HCT116 (cell line): ENCODE measurements around the gene STAT6. TPM values are rescaled to one million over a fixed set of nuclear protein-coding genes. Genes with fewer than 3 reads are reported as not detected.

ENCODE experiments used
- ATAC-seq: fragments of 200-7000 bp; cut with Tn5 transposase; 2 replicates; pipeline ENCODE4 v1.9.1; 2020; ENCODE audit warnings: mild to moderate bottlenecking, moderate library complexity
- BruUV-seq: library from RNA; stranded (reverse); fragments of 400-500 nt; replicated peaks from 2 replicates; lab custom pipeline; 2021; lab: Mats Ljungman, UMichigan
- CTCF ChIA-PET: fragments of 300-600 bp; sonication (Branson Sonifier 250); formaldehyde crosslinking; loops from one replicate; lab custom pipeline; 2021; ENCODE audit warnings: antibody characterized with exemption; lab: Charles Lee
- POLR2A ChIA-PET: fragments of 300-600, 350-600 bp; sonication (Branson Sonifier 250); formaldehyde crosslinking; loops from one replicate; lab custom pipeline; 2021; ENCODE audit warnings: antibody characterized with exemption; lab: Charles Lee
- RAD21 ChIA-PET, 2 experiments: fragments of 300-600 bp; sonication (Branson Sonifier 250); formaldehyde crosslinking; loops; one replicate each; lab custom pipeline; 2023; ENCODE audit warnings: low total read pairs in 2 of 2; ENCODE audit not compliant: uncharacterized antibody in 2 of 2, unreplicated experiment in 2 of 2, low non-redundant PET in 1 of 2; lab: Charles Lee
- DNase-seq: peaks from one replicate; pipeline ENCODE4 v3.0.0-alpha.2; 2010; ENCODE audit warnings: low read depth, low spot score
- H2AFZ ChIP-seq: fragments of 200-600 bp; shearing (Covaris generic), sonication (generic); 2 replicates; pipeline ENCODE4 v1.6.1; 2017; ENCODE audit warnings: low read depth, mixed run types, mixed read lengths, antibody characterized with exemption, low read length; ENCODE audit not compliant: poor library complexity, severe bottlenecking
- H3K27ac ChIP-seq: 2 replicates; pipeline ENCODE4 v1.5.1; 2012; ENCODE audit warnings: low read depth, low read length
- H3K27me3 ChIP-seq: fragments of 200-600 bp; sonication (generic); 2 replicates; pipeline ENCODE4 v1.6.1; 2016; ENCODE audit warnings: mixed run types, low read length, mixed read lengths; ENCODE audit not compliant: insufficient read depth
- H3K36me3 ChIP-seq, 2 experiments: fragments of 200-500 bp in 1 of 2; fragments of 200-600 bp in 1 of 2; sonication (Bioruptor generic) in 1 of 2; sonication (generic) in 1 of 2; 2 replicates each; pipeline versions ENCODE4 v1.5.1 to v1.6.1; 2014 to 2016; ENCODE audit warnings: low read length in 2 of 2, inconsistent platforms in 1 of 2, mixed read lengths in 1 of 2, mixed run types in 1 of 2; ENCODE audit not compliant: insufficient read depth in 2 of 2, control insufficient read depth in 1 of 2
- H3K4me1 ChIP-seq, 2 experiments: fragments of 200-600 bp in 1 of 2; sonication (generic) in 1 of 2; 2 replicates each; pipeline versions ENCODE4 v1.5.1 to v1.6.1; 2012 to 2017; ENCODE audit warnings: low read length in 2 of 2, inconsistent platforms in 1 of 2, mild to moderate bottlenecking in 1 of 2, mixed read lengths in 1 of 2, mixed run types in 1 of 2, moderate library complexity in 1 of 2; ENCODE audit not compliant: insufficient read depth in 2 of 2, control insufficient read depth in 1 of 2
- H3K4me2 ChIP-seq: fragments of 200-600 bp; sonication (generic); 2 replicates; pipeline ENCODE4 v1.6.1; 2017; ENCODE audit warnings: mixed run types, low read length, mixed read lengths
- H3K4me3 ChIP-seq, 2 experiments: fragments of 200-600 bp in 1 of 2; sonication (generic) in 1 of 2; replicated peaks in 1 of 2; 2 replicates each; pipeline ENCODE4 v1.5.1; 2011 to 2016; ENCODE audit warnings: low read length in 2 of 2, control low read depth in 1 of 2, low read depth in 1 of 2, mild to moderate bottlenecking in 1 of 2, mixed read lengths in 1 of 2, mixed run types in 1 of 2
- H3K79me2 ChIP-seq: fragments of 200-600 bp; sonication (generic); 2 replicates; pipeline ENCODE4 v1.6.1; 2017; ENCODE audit warnings: mild to moderate bottlenecking, mixed run types, low read length, moderate library complexity, mixed read lengths; ENCODE audit not compliant: insufficient read depth
- H3K9ac ChIP-seq: fragments of 200-600 bp; sonication (generic); 2 replicates; pipeline ENCODE4 v1.6.1; 2016; ENCODE audit warnings: low read length, mixed read lengths
- H3K9me2 ChIP-seq: fragments of 200-600 bp; sonication (generic), shearing (Covaris generic); 2 replicates; pipeline ENCODE4 v1.6.1; 2017; ENCODE audit warnings: mixed run types, mild to moderate bottlenecking, moderate library complexity; ENCODE audit not compliant: insufficient read depth
- H3K9me3 ChIP-seq, 2 experiments: fragments of 200-500 bp in 1 of 2; fragments of 200-600 bp in 1 of 2; sonication (Bioruptor generic) in 1 of 2; sonication (generic) in 1 of 2; 2 replicates each; pipeline ENCODE4 v1.6.1; 2014 to 2017; ENCODE audit warnings: low read length in 2 of 2, mixed read lengths in 2 of 2, inconsistent platforms in 1 of 2, low read depth in 1 of 2, mild to moderate bottlenecking in 1 of 2, mixed run types in 1 of 2, moderate library complexity in 1 of 2; ENCODE audit not compliant: control insufficient read depth in 1 of 2, insufficient read depth in 1 of 2
- H4K20me1 ChIP-seq: fragments of 200-600 bp; sonication (generic), shearing (Covaris generic); 2 replicates; pipeline ENCODE4 v1.6.1; 2017; ENCODE audit warnings: mixed run types, mild to moderate bottlenecking, moderate library complexity; ENCODE audit not compliant: insufficient read depth
- CEBPB ChIP-seq: IDR thresholded peaks from 2 replicates; pipeline ENCODE4 v1.6.1; 2012; ENCODE audit warnings: low read depth
- CTCF ChIP-seq, 3 experiments: fragments of 200-600 bp in 1 of 3; sonication (generic) in 1 of 3; IDR thresholded peaks in 2 of 3; conservative IDR thresholded peaks in 1 of 3; 2 replicates each; pipeline ENCODE4 v1.5.1; 2012 to 2017; ENCODE audit warnings: low read depth in 2 of 3, low read length in 2 of 3, antibody characterized with exemption in 1 of 3, borderline replicate concordance in 1 of 3, control low read depth in 1 of 3, mild to moderate bottlenecking in 1 of 3, mixed read lengths in 1 of 3, mixed run types in 1 of 3, moderate library complexity in 1 of 3; ENCODE audit not compliant: insufficient read depth in 1 of 3
- EGR1 ChIP-seq: IDR thresholded peaks from 2 replicates; pipeline ENCODE4 v1.6.1; 2012; ENCODE audit warnings: low read depth
- ELF1 ChIP-seq: IDR thresholded peaks from 2 replicates; pipeline ENCODE4 v1.6.1; 2012; ENCODE audit warnings: low read depth, borderline replicate concordance
- EZH2phosphoT487 ChIP-seq: fragments of 200-600 bp; IDR thresholded peaks from 2 replicates; pipeline ENCODE4 v1.6.1; 2018; ENCODE audit warnings: antibody characterized with exemption, borderline replicate concordance
- FOSL1 ChIP-seq: IDR thresholded peaks from 2 replicates; pipeline ENCODE4 v1.6.1; 2012; ENCODE audit warnings: low read depth
- RAD21 ChIP-seq: IDR thresholded peaks from 2 replicates; pipeline ENCODE4 v1.6.1; 2012; ENCODE audit warnings: low read depth, mild to moderate bottlenecking
- SIN3A ChIP-seq: IDR thresholded peaks from 2 replicates; pipeline ENCODE4 v1.6.1; 2012; ENCODE audit warnings: low read depth
- SP1 ChIP-seq: IDR thresholded peaks from 2 replicates; pipeline ENCODE4 v1.6.1; 2012; ENCODE audit warnings: low read depth
- TCF7L2 ChIP-seq: IDR thresholded peaks from 2 replicates; pipeline ENCODE4 v1.7.0; 2011; ENCODE audit warnings: borderline replicate concordance, inconsistent platforms; ENCODE audit not compliant: insufficient read depth, insufficient read length; ENCODE audit errors: extremely low read depth
- YY1 ChIP-seq: IDR thresholded peaks from 2 replicates; pipeline ENCODE4 v1.6.1; 2011; ENCODE audit warnings: low read length, low read depth, moderate library complexity, mild to moderate bottlenecking; ENCODE audit not compliant: insufficient replicate concordance; ENCODE audit errors: extremely low read depth
- ZFX ChIP-seq: fragments of 450-650 bp; IDR thresholded peaks from 2 replicates; pipeline ENCODE4 v1.6.1; 2017
- ZNF274 ChIP-seq: fragments of 200-500 bp; sonication (Bioruptor generic); IDR thresholded peaks from 2 replicates; pipeline ENCODE4 v1.6.1; 2014; ENCODE audit warnings: mild to moderate bottlenecking, low read depth, low read length, inconsistent platforms
- intact Hi-C: fragments of 100-400 bp; cut with micrococcal nuclease; formaldehyde crosslinking; loops from 2 replicates; pipeline ENCODE4 v1.10.0; 2022
- total RNA-seq: library from RNA; stranded (reverse); gene quantifications from one replicate; pipeline ENCODE4 v1.2.1, GENCODE V29; 2021; ENCODE audit not compliant: unreplicated experiment
- TF ChIP-seq, protein P1 (sequence below): IDR thresholded peaks from 2 replicates; pipeline ENCODE4 v1.6.1; 2012; ENCODE audit warnings: low read depth

Gene STAT6
- total RNA-seq, 1 experiment from 2014 or later, result 78.5 TPM

GRCh38 chr12:57139796-57140649, 28.9 kb upstream of the STAT6 start:
- TF ChIP-seq YY1, result no peak
- TF ChIP-seq EZH2phosphoT487, result no peak
- TF ChIP-seq, protein P1, sequence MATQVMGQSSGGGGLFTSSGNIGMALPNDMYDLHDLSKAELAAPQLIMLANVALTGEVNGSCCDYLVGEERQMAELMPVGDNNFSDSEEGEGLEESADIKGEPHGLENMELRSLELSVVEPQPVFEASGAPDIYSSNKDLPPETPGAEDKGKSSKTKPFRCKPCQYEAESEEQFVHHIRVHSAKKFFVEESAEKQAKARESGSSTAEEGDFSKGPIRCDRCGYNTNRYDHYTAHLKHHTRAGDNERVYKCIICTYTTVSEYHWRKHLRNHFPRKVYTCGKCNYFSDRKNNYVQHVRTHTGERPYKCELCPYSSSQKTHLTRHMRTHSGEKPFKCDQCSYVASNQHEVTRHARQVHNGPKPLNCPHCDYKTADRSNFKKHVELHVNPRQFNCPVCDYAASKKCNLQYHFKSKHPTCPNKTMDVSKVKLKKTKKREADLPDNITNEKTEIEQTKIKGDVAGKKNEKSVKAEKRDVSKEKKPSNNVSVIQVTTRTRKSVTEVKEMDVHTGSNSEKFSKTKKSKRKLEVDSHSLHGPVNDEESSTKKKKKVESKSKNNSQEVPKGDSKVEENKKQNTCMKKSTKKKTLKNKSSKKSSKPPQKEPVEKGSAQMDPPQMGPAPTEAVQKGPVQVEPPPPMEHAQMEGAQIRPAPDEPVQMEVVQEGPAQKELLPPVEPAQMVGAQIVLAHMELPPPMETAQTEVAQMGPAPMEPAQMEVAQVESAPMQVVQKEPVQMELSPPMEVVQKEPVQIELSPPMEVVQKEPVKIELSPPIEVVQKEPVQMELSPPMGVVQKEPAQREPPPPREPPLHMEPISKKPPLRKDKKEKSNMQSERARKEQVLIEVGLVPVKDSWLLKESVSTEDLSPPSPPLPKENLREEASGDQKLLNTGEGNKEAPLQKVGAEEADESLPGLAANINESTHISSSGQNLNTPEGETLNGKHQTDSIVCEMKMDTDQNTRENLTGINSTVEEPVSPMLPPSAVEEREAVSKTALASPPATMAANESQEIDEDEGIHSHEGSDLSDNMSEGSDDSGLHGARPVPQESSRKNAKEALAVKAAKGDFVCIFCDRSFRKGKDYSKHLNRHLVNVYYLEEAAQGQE, result no peak
- TF ChIP-seq ZFX, result no peak
- TF ChIP-seq SIN3A, result no peak
- no peak for TF ChIP-seq SP1
- no peak for TF ChIP-seq RAD21
- no peak for TF ChIP-seq ZNF274
- TF ChIP-seq CEBPB, result no peak
- TF ChIP-seq FOSL1, result no peak
- TF ChIP-seq EGR1, result no peak
- no peak for TF ChIP-seq ELF1
- TF ChIP-seq CTCF (IDR thresholded peaks at IDR 0.05 in 2 of 3, conservative IDR thresholded peaks at IDR 0.05 in 1 of 3; ENCODE audit: borderline replicate concordance in 1 of 3, insufficient read depth in 1 of 3, low read depth in 2 of 3, low read length in 2 of 3), result no peak
- no peak for TF ChIP-seq TCF7L2
- TF ChIP-seq, all 23 proteins: peak for 0
- no peaks in the 10 kb centered on the region for H3K27me3 ChIP-seq
- intact Hi-C loops, result no loop called here
- RAD21 ChIA-PET, result no interaction called here
- H3K9me2 ChIP-seq, result no peaks in the 10 kb centered on the region
- no peak overlapping the region for H3K4me3 ChIP-seq
- H3K27ac ChIP-seq, result no peak overlapping the region
- no peak overlapping the region for H3K4me2 ChIP-seq
- POLR2A ChIA-PET, result no interaction called here
- no peaks in the 10 kb centered on the region for H3K79me2 ChIP-seq
- BruUV-seq, result no TSS peak
- H3K9ac ChIP-seq, result no peak overlapping the region
- DNase-seq (no peak), ATAC-seq (no peak)
- CTCF ChIA-PET, result no interaction called here
- H4K20me1 ChIP-seq, result no peaks in the 10 kb centered on the region
- no peaks in the 10 kb centered on the region for H3K9me3 ChIP-seq
- H2AFZ ChIP-seq, result no peak overlapping the region
- H3K4me1 ChIP-seq, result no peaks in the 10 kb centered on the region
- peaks cover 0 to 18% of the 10 kb centered on the region in 2 experiments; a peak in 2 of 4 replicates for H3K36me3 ChIP-seq
